ENCODE data around the gene CPNE7.

CPNE7 gene

DNA sequence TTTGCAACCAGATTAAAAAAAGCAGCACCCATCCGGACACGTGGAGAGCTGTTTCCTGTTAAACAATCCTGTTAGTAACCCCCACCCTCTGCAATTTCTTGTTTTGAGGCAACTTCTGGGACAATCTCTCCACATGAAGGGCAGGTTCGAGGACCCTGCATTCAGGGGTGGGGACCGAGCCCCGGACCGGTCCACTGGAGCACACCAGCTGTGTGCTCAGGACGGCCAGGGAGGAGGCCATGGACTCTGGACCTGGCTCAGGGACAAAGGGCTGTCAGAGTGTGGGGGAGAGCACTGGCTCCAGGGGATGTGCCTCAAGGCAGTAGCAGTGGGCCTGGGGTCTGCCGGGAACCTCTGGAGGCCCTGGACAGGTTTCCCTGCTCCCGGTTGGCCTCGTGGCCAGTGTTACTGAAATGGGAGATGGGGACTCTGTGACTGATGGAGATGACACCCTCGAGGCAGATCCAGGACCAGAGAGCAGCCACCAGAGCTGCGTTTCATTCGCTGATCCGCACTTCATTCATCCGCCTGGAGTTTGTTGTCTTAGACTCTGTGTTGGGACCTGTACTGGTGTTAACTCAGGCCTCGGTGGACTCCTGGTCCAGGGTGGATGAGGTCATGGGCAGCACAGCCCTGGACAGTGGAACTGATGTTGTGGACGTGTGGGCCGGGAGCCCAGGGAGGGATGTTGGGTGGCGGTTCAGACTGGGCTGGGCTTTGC lies 2.9 kb upstream of the CPNE7 start:
- TF ChIP-seq, protein P1, sequence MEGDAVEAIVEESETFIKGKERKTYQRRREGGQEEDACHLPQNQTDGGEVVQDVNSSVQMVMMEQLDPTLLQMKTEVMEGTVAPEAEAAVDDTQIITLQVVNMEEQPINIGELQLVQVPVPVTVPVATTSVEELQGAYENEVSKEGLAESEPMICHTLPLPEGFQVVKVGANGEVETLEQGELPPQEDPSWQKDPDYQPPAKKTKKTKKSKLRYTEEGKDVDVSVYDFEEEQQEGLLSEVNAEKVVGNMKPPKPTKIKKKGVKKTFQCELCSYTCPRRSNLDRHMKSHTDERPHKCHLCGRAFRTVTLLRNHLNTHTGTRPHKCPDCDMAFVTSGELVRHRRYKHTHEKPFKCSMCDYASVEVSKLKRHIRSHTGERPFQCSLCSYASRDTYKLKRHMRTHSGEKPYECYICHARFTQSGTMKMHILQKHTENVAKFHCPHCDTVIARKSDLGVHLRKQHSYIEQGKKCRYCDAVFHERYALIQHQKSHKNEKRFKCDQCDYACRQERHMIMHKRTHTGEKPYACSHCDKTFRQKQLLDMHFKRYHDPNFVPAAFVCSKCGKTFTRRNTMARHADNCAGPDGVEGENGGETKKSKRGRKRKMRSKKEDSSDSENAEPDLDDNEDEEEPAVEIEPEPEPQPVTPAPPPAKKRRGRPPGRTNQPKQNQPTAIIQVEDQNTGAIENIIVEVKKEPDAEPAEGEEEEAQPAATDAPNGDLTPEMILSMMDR (conservative IDR thresholded peaks at IDR 0.05; ENCODE audit: low read depth, low read length) = no peak
- Histone ChIP-seq H3K27ac (no peak overlapping the region), H3K4me2 (no peak overlapping the region), H4K20me1 (ENCODE audit: insufficient read depth) (no peaks in the 10 kb centered on the region), H2AFZ (ENCODE audit: low read depth) (no peak overlapping the region), H3K27me3 (ENCODE audit: insufficient read depth, low read depth) (no peaks in the 10 kb centered on the region), H3K4me3 (IDR thresholded peaks at IDR 0.05; ENCODE audit: insufficient read depth, low read depth, low read length) (no peak overlapping the region), H3K4me1 (ENCODE audit: low read depth, poor library complexity, severe bottlenecking) (peaks cover 7% of the 10 kb centered on the region), H3K79me2 (ENCODE audit: insufficient read depth, low read depth) (peaks cover 16% of the 10 kb centered on the region; the same call in 1 of the 2 replicates), H3K36me3 (ENCODE audit: insufficient read depth) (no peaks in the 10 kb centered on the region), H3K9ac (no peak overlapping the region)

DNA sequence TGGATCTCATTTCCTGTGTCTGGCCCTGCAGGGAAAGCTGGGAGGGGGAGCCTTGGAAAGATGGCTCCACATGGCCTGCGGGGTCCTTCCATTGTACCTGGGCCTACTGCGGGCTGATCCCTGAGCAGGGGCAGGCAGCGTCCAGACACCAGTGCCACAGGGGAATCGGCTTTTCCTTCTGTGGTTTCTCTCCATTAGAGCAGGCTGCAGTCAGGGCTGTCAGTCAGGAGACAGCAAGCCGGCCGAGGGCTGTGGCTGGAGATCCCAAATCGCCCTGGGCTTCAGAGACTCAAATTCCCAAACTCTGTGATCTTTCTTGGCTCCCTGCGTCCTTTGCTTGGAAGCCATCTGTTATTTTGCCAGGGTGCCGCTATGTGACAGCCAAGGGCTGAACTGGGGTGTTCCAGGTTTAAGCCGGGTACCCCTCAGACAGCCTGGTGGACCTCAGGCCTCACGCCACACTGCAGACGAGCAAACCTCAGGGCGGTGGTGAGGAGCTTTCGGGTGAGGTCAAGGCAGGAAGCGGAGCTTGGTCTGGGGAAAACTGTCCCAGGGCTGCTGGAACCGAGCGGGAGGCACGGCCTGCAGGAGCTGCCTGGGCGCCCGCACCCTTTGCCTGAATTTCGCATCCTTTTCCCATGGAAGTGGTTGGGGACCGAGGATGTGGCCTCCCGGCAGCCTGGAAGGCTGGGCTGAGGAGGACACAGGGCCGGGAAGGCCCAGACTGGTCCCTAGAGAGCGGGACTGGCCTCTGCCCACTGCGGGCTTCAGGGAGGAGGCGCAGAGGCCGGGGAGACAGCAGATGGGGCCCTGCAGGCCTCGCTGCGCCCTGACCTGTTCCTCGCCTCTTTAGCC lies 1.5 kb upstream of the CPNE7 start:
- Histone ChIP-seq H3K27me3 (ENCODE audit: insufficient read depth, low read depth) (no peaks in the 10 kb centered on the region), H2AFZ (ENCODE audit: low read depth) (peak overlapping the region; percentile 90), H4K20me1 (ENCODE audit: insufficient read depth) (no peaks in the 10 kb centered on the region), H3K9ac (peak overlapping the region; percentile 49; the same call in 1 of the 2 replicates), H3K79me2 (ENCODE audit: insufficient read depth, low read depth) (peaks cover 16% of the 10 kb centered on the region; the same call in 1 of the 2 replicates), H3K4me2 (peak overlapping the region; percentile 71), H3K4me3 (IDR thresholded peaks at IDR 0.05; ENCODE audit: insufficient read depth, low read depth, low read length) (no peak overlapping the region), H3K27ac (peak overlapping the region; percentile 59), H3K36me3 (ENCODE audit: insufficient read depth) (no peaks in the 10 kb centered on the region), H3K4me1 (ENCODE audit: low read depth, poor library complexity, severe bottlenecking) (peaks cover 7% of the 10 kb centered on the region)
- TF ChIP-seq, protein P1 (conservative IDR thresholded peaks at IDR 0.05; ENCODE audit: low read depth, low read length) = no peak

DNA sequence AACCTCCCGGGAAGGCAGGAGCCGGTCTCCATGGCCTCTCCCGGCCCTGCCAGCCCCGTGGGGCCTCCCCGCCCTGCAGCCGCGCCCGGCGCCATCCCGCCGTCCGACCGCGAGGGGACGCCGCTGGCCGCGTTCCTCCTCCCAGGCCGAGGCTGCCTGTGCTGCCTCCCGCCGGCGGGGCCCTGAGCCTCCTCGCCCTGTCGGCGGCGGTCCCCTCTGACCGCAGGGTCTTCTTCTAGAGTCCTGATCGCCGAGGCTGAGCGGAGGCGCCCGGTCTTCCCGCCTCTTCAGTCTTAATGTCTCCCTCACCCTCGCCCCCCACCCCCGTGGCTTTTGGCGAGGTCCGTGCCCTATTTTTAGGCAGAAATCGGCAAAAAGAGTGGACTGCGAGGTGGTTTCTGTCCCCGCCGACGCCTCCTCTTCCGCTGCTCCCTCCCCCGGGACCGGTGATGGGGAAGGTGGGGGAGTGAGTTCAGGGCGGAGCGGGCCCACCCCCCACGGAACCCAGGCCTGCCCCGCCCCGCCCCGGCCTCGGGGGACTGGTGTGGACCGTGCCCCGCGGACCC lies 794 bp upstream of the CPNE7 start:
- Histone ChIP-seq H3K36me3 (ENCODE audit: insufficient read depth) (no peaks in the 10 kb centered on the region), H3K4me2 (peak overlapping the region; percentile 71), H3K9ac (peak overlapping the region; percentile 49; the same call in 1 of the 2 replicates), H2AFZ (ENCODE audit: low read depth) (peak overlapping the region; percentile 90), H4K20me1 (ENCODE audit: insufficient read depth) (no peaks in the 10 kb centered on the region), H3K27ac (peak overlapping the region; percentile 59), H3K27me3 (ENCODE audit: insufficient read depth, low read depth) (no peaks in the 10 kb centered on the region), H3K4me1 (ENCODE audit: low read depth, poor library complexity, severe bottlenecking) (peaks cover 7% of the 10 kb centered on the region), H3K4me3 (IDR thresholded peaks at IDR 0.05; ENCODE audit: insufficient read depth, low read depth, low read length) (no peak overlapping the region), H3K79me2 (ENCODE audit: insufficient read depth, low read depth) (peaks cover 16% of the 10 kb centered on the region; the same call in 1 of the 2 replicates)
- TF ChIP-seq, protein P1 (conservative IDR thresholded peaks at IDR 0.05; ENCODE audit: low read depth, low read length) = peak; percentile 54
